Measurements from ENCODE around the gene MMAB. TPM values are rescaled to one million over a fixed set of nuclear protein-coding genes. Genes with fewer than 3 reads are reported as not detected.

The MMAB gene
- total RNA-seq, 1 donor = 34.4 TPM

GRCh38 chr12:109559200-109559505 lies 14.2 kb downstream of the MMAB start:
- H3K4me2 ChIP-seq (ENCODE audit: insufficient read depth, low read length) = no peak overlapping the region
- peaks cover 12% of the 10 kb centered on the region for H3K27me3 ChIP-seq (ENCODE audit: insufficient read depth, low read length)
- no peak for TF ChIP-seq CTCF (IDR thresholded peaks at IDR 0.05; ENCODE audit: extremely low read depth, low read depth, low read length)
- H3K4me1 ChIP-seq (ENCODE audit: insufficient read depth, low read length) = peaks cover 10% of the 10 kb centered on the region
- H3K9me3 ChIP-seq (ENCODE audit: low read depth, low read length) = no peaks in the 10 kb centered on the region
- DNase-seq (ENCODE audit: insufficient read length, low spot score, missing footprints) = no peak
- no peak overlapping the region for H2AFZ ChIP-seq (ENCODE audit: low read length)
- H3K27ac ChIP-seq (ENCODE audit: low read depth, low read length) = no peak overlapping the region
- H4K20me1 ChIP-seq (ENCODE audit: insufficient read depth, low read length) = no peaks in the 10 kb centered on the region
- H3K79me2 ChIP-seq (ENCODE audit: insufficient read depth, low read length) = no peaks in the 10 kb centered on the region
- no peak overlapping the region for H3K4me3 ChIP-seq (ENCODE audit: insufficient read depth, low read length)
- H3K36me3 ChIP-seq (ENCODE audit: insufficient read depth, low read length) = peaks cover 3% of the 10 kb centered on the region

GRCh38 chr12:109558374-109559199 lies 14.7 kb downstream of the MMAB start:
- Histone ChIP-seq H3K27ac (ENCODE audit: low read depth, low read length) (no peak overlapping the region), H3K4me3 (ENCODE audit: insufficient read depth, low read length) (no peak overlapping the region), H3K79me2 (ENCODE audit: insufficient read depth, low read length) (no peaks in the 10 kb centered on the region), H2AFZ (ENCODE audit: low read length) (no peak overlapping the region), H3K4me1 (ENCODE audit: insufficient read depth, low read length) (peaks cover 4% of the 10 kb centered on the region), H4K20me1 (ENCODE audit: insufficient read depth, low read length) (no peaks in the 10 kb centered on the region), H3K9me3 (ENCODE audit: low read depth, low read length) (no peaks in the 10 kb centered on the region), H3K4me2 (ENCODE audit: insufficient read depth, low read length) (no peak overlapping the region), H3K36me3 (ENCODE audit: insufficient read depth, low read length) (peaks cover 3% of the 10 kb centered on the region), H3K27me3 (ENCODE audit: insufficient read depth, low read length) (peaks cover 18% of the 10 kb centered on the region)
- peak; percentile 68 for DNase-seq (ENCODE audit: insufficient read length, low spot score, missing footprints)
- TF ChIP-seq CTCF (IDR thresholded peaks at IDR 0.05; ENCODE audit: extremely low read depth, low read depth, low read length) = no peak

- Histone ChIP-seq H3K4me1 (ENCODE audit: insufficient read depth, low read length) (no peaks in the 10 kb centered on the region), H3K27me3 (ENCODE audit: insufficient read depth, low read length) (peaks cover 25% of the 10 kb centered on the region), H3K9me3 (ENCODE audit: low read depth, low read length) (no peaks in the 10 kb centered on the region), H3K27ac (ENCODE audit: low read depth, low read length) (no peak overlapping the region), H3K4me2 (ENCODE audit: insufficient read depth, low read length) (no peak overlapping the region), H4K20me1 (ENCODE audit: insufficient read depth, low read length) (no peaks in the 10 kb centered on the region), H2AFZ (ENCODE audit: low read length) (no peak overlapping the region), H3K79me2 (ENCODE audit: insufficient read depth, low read length) (no peaks in the 10 kb centered on the region), H3K4me3 (ENCODE audit: insufficient read depth, low read length) (no peak overlapping the region), H3K36me3 (ENCODE audit: insufficient read depth, low read length) (peaks cover 3% of the 10 kb centered on the region)
- no peak for TF ChIP-seq CTCF (IDR thresholded peaks at IDR 0.05; ENCODE audit: extremely low read depth, low read depth, low read length)
- DNase-seq (ENCODE audit: insufficient read length, low spot score, missing footprints) = peak; percentile 75
Observed at GRCh38 chr12:109557805-109558204, 15.5 kb downstream of the MMAB start.

- H2AFZ ChIP-seq (ENCODE audit: low read length) = no peak overlapping the region
Observed at GRCh38 chr12:109557200-109557599, 16.1 kb downstream of the MMAB start.

More at GRCh38 chr12:109557200-109557599, 16.1 kb downstream of the MMAB start:
- Histone ChIP-seq H3K79me2 (ENCODE audit: insufficient read depth, low read length) (no peaks in the 10 kb centered on the region), H3K4me3 (ENCODE audit: insufficient read depth, low read length) (no peak overlapping the region), H4K20me1 (ENCODE audit: insufficient read depth, low read length) (no peaks in the 10 kb centered on the region), H3K36me3 (ENCODE audit: insufficient read depth, low read length) (peaks cover under 1% of the 10 kb centered on the region), H3K9me3 (ENCODE audit: low read depth, low read length) (no peaks in the 10 kb centered on the region), H3K27me3 (ENCODE audit: insufficient read depth, low read length) (peaks cover 27% of the 10 kb centered on the region), H3K27ac (ENCODE audit: low read depth, low read length) (no peak overlapping the region), H3K4me2 (ENCODE audit: insufficient read depth, low read length) (no peak overlapping the region), H3K4me1 (ENCODE audit: insufficient read depth, low read length) (no peaks in the 10 kb centered on the region)
- TF ChIP-seq CTCF (IDR thresholded peaks at IDR 0.05; ENCODE audit: extremely low read depth, low read depth, low read length) = no peak
- peak; percentile 46 for DNase-seq (ENCODE audit: insufficient read length, low spot score, missing footprints)
